Stimulated activated CD4-positive, alpha-beta T cell treated with anti-CD3 and anti-CD28 coated beads, TNF-alpha, amount 100 ng/mL, for 1 hour (primary cell): ENCODE measurements around the gene HNRNPR.
"Not testable (repeated sequence)": the region's sequence is repeated elsewhere in the genome, so short reads cannot be mapped to it uniquely, and the experiment has no call there.

Source experiments
- DNase-seq, 3 donors: peaks; one replicate each; pipeline ENCODE4 v3.0.0-alpha.2; 2020; ENCODE audit warnings: low read depth in 3 of 3, low spot score in 1 of 3

The HNRNPR gene

DNA sequence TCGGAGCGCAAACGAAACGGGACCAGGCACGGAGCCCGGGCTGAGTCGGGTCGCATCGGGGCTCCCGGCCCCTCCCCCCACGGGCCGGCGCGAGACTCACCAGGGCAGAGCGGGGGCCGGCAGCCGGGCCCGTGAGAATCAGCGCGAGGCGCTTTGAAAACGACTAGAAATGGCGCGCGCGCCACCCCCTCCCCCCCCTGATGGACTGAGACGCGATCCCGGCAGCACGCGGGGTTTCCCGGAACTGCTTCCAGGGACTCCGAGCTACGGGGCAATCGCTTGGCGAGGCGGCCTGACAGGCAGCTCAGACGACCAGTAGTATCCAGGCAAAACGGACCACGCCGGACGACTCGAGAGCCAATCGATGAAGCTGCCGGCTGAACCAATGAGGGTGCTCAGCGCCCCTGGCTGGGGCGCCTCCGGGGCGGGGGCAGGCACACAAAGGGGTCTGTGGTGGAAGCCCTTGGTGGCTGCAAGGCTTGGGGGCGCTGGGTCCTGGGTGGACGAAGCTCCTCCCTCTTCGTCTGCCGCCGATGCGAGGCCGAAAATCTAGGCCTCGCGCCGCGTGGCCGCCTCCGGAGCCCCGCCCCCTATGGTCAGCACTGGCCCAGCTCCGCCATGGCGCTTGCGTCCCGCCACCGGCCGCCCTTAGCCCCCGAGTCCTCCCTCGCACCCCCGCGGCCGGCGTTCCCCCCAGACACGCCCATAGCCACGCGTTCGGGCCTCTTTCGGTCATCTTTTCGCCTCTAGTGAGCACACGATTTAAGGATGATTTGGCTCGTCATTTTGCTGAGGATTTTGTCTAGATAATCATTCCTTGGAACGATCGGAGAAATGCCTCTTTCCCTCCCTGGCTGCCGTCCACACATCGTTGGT lies at the start of gene HNRNPR:
Gene HNRNPR, minus strand, starts transcription at position 174 of the 876 bp plus-strand sequence. CDS start 3,276 bp downstream, outside the sequence.
- DNase-seq: peak; percentile 97 to 98 (median 98)

DNA sequence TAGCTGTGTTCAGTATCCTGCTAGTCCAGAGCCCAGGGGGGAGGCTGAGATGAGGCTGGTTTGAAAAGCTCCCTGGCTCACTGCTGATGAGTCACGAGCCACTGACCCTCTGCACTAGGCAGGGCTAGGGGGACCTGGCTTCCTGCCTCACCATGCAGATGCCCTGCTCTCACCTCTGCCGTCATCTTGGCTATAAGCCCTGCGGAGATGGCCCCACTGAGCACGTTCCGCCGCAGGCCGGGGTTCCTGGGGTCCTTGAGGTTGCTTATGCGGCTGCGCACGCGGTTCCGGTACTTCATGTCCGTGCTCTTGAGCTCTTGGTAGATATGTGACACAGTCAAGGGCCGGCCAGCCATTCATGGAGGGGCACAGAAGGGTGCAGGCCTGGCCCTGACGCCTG lies 49.6 kb upstream of the HNRNPR start:
- DNase-seq: no peak

DNA sequence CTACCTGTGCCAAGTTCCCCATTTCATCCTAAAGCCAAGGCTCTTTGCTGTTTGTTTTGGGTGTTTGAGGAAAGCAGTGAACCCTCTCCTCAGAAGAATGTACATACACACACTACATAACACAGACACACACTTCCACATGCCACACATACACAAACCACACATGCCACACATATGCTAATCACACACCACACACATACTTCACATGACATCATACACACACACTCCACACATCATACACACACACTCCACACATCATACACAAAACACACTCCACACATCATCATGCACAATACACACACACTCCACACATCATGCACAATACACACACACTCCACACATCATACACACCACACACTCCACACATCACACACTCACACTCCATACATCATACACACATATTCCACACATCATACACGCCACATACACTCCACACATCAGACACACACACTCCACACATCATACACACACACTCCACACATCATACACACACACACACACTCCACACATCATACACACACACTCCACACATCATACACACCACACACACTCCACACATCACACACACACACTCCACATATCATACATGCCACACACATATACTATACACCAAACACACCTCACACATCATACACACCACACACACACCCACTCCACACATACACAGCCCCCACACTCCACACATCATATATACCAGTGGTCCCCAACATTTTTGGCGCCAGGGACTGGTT lies 48.2 kb upstream of the HNRNPR start:
- no peak for DNase-seq

DNA sequence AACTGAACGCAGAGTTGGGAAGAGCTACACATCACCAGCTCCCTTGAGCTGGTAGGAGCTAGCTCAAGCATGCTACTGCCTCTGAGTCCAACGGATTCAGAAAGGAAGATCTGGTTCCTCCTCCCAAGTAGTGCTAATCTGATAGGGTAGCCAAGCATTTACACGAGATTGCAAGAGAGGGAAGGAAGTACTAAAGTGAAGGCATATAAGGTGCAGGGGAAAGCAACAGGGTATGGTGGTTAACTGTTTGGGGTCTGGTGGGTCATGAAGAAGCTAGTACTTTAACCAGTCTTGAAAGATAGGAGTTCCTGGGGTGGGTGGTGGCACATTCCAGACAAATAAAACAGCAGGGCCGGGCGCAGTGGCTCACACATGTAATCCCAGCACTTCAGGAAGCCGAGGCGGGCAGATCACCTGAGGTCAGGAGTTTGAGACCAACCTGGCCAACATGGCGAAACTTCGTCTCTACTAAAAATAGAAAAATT lies 45.8 kb upstream of the HNRNPR start:
- DNase-seq: no peak

DNA sequence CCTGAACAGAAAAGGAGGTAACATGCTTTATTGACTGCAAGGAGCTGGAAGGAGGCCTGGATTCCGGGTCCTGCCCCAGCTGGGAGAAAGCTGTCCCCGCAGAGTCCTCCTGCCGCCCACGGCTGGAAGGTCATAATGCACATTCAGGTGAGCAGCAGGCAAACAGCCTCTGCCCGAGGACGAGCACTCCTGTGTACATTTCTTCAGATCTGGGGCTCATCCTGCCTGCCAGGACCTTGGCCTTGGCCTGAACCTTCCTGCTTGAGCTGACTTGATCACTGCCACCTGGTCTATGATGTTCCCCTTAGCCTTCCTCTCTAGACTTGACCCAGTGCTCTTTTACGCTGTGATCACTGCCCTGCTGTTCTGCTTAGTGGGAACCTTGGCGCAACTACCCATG lies 43.4 kb upstream of the HNRNPR start:
- DNase-seq: no peak

DNA sequence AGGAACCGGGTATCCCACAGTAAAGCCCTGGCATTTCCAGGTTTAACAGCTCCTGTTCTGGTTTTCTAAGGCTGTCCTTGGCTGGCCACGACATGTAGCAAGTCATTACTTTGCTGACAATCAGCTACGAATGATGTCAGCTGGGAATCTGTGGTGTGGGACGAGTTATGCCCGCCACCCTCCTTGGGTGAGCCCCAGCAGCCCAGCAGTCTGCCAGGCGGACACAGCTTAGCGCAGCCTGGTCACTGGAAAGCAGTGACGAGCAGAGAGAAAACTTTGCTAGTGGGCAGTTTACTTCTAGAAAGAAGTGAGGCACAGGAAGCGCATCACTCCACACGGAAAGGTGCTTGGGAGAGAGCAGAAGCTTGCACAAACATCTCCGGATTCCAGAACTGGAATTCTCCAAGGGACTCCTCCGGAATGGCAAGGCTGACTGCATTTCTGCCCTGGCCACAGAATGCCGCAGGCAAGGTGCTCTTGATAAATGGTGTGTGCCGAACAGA lies 41.1 kb upstream of the HNRNPR start:
- no peak for DNase-seq

DNA sequence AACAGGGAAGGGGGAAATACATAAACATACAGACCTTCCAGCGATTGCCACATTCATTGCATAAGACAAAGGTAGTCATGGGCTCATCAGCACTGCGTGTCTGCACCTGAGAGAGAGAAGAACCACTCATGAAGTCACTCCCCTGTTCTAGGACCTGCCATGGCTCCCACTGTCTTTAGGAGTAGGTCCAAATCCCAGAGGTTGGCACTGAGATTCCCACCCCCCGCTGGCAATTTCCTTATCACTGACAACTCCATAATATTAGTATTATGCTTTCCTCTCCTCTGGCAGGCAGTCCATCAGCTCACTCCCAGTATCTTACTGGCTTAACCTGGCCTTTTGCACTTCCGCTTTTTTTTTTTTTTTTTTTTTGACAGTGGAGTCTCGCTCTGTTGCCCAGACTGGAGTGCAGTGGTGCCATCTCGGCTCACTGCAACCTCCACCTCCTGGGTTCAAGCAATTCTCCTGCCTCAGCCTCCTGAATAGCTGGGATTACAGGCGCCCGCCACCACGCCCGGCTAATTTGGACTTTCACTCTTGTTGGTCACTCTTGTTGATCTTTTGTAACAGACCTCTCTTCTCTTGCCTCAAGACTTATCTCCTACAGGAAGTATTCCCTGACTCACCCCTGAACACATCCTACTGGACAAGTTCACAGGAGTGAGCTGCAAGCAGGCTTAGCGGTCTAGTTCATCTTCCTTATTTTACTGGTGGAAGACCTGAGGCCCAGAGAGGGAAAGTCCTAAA lies 40.4 kb upstream of the HNRNPR start:
- no peak for DNase-seq

DNA sequence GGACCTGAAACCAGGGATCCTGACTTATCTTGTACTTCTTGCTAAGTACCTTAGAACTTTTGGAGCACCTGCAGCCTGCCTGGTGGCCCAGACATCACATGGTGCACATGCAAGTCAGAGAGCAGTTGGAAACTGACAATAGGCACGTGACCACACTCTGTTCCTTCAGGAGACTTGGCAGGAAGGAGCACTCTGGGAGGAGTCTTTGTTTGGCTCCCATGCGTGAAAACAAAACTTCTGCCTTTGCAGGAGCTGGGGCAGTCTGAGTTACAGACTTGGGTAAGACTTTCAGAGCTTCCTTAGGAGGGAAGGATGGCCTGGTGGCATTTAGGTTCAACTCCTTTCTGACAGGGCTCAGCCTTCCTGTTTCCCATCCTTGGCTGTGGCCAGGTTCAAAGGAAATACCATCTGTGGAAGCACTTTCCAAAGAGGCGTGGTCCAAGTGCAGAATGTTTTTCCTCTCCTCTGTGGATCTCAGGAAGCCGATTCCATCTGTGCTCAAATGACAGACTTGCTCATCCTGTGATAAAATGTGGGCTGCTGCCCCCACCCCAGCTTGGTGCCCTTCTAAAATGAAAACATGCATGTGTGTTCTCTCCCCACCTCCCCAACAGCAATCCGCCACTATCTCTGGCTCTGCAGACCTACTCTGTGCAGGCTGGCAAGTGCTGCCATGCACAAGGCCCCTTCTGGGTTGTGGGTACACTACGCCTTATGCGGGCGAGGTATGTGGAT lies 39.7 kb upstream of the HNRNPR start:
- DNase-seq: no peak

DNA sequence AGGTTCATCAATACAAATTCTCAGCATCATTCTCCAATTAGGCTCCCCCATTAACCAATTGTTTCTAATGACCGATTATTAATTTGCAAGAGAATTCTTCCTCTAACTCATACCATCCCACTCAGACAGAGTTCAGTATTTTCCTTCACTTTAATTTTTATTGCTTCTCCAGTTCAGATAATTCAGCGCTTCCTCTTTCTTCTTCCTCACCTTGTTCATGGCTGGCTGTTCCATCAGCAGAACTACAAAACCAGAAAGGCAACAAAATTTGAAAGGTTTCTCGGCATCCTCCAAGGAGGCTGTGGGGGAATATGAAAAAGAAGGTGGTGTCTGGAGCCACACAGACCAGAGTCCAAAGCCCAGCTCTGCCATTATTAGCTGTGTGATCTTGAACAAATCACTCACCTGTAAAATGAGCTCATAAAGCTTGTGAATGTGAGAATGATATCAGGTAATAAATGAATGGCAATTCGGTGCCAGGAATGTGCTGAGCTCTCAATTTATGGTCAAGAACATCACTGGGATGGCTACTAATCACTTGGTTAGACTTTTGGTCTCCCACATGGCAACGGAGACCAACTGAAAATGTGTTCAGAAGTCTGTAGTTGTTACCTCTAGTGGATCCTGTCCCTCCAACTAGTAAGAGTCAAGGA lies 37.3 kb upstream of the HNRNPR start:
- DNase-seq: no peak

DNA sequence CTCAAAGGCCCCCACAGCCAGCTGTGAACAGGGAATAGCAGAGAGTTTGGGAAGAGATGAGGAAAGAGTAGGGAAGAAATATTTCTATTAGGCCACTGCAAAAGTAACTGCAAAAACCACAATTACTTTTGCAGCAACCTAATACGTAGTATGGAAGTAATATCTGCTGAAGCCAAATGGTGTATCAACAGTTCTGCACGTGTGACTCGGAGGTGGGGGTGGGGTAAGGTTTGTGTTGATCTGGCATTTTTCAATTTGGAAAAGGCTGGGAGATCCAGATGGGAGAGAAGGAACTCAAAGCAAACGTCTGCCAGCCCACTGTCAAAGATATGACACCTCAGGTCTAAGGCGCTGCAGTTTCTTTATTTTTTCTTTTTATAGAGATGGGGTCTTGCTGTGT lies 36.6 kb upstream of the HNRNPR start:
- DNase-seq: no peak

DNA sequence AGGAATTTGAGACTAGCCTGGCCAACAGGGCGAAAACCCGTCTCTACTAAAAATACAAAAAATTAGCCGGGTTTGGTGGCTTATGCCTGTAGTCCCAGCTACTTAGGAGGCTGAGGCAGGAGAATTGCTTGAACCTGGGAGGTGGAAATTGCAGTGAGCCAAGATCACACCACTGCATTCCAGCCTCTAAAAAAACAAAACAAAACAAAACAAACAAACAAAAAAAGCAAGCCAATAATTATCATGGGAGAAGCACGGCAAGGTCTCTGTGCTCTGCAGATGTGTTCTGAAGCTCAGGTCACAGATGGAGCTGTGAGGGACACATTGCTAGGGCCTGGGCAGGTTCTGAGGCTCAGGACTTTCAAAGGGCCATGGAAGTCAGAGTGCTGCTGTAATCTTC lies 36.2 kb upstream of the HNRNPR start:
- DNase-seq: not testable (repeated sequence)

DNA sequence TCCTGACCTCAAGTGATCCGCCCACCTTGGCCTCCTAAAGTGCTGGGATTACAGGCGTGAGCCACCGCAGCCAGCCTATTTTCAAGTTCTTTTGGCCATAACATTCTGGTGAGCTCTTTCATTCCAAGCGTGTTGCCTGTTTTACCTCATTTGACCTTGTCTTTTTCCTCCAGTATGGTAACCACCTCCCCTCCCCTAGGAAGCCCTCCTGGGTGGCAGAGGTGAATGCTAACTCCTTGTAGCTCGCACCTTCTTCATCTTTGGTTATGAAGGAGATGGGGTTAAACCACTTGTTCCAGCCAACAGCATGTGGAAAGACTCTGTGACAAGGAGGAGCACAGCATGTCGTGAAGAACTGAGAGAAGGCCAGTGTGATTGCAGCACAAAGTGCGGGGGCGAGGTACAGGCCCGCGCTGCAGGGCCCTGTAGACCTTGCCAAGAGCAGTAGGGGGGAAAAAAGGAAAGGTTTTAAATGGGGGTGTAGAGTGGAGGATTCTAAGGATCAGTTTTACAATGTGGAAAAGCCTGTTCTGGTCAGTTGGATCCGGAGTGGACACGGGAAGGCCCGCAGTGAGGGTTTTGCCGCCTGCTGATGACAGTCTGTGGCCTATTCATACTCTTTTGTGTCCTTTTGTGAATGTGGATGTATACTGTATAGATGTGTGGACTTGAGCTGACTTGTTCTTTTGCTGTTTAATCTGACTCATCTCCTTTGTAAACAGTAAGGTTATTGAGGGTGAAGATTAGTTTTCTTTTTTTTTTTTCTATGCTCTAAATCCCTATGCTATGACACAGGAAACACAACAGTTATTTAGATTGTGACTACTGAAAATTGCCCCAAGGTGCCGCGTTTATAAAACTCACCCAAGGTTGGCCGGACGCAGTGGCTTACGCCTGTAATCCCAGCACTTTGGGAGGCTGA lies 33.1 kb upstream of the HNRNPR start:
- DNase-seq: no peak

DNA sequence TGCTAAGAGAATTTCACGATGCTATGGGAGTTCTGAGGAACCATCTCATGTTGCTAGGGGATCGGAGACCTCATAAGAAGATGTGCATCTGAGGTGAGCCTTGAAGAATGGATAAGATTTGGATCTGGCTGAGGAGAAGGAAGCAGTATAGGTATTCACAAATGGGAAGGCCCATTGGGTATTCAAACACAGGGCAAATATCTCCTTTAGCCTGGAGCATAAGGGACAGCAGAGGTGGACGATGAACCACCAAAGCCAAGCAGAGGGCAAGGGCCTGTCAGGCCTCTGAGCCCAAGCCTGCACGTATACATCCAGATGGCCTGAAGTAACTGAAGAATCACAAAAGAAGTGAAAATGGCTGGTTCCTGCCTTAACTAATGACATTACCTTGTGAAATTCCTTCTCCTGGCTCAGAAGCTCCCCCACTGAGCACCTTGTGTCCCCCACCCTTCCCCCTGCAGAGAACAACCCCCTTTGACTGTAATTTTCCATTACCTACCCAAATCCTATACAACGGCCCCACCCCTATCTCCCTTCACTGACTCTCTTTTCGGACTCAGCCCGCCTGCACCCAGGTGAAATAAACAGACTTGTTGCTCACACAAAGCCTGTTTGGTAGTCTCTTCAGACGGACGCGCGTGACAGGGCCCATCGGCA lies 30.1 kb upstream of the HNRNPR start:
- DNase-seq: not testable (repeated sequence)

DNA sequence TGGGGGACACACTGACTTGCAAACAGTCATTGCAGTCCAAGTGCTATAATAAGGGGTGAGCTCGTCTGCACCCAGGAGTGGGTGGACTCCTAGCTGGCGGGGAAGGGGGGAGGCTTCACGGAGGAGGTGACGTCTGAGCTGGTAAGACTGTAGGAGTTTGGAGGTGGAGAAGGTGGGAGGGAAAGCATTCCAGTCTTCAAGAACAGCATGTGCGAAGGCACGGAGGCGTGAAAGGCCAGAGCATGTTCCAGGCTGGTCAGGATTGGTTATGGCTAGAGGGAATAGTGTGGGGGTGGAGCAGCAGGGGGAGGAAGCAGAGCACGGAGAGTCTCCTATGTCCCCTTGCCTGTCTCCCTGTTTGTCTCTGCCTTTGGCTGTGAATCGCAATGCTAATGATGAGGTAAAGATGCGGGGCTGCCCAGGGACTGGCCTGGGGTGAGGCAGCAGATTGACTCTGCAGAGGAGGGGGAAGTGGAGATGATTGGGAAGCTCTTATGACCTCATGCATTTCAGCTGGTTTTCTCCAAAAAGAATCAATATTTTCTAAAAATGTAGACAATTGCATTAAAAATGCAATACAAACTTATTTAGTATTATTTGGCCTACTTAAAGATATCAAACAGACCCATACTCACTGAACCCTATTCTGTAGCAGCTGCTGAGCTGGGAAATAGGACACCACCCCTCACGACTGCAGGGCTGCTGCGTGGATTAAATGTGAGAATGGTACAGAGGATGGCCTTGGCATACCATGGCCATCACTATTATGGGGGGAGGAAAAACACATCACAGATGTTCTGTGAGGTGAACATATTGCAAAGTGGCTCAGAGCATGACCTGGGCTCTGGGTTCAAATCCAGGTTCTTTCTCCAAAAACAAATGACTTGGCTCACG lies 28.1 kb upstream of the HNRNPR start:
- no peak for DNase-seq

DNA sequence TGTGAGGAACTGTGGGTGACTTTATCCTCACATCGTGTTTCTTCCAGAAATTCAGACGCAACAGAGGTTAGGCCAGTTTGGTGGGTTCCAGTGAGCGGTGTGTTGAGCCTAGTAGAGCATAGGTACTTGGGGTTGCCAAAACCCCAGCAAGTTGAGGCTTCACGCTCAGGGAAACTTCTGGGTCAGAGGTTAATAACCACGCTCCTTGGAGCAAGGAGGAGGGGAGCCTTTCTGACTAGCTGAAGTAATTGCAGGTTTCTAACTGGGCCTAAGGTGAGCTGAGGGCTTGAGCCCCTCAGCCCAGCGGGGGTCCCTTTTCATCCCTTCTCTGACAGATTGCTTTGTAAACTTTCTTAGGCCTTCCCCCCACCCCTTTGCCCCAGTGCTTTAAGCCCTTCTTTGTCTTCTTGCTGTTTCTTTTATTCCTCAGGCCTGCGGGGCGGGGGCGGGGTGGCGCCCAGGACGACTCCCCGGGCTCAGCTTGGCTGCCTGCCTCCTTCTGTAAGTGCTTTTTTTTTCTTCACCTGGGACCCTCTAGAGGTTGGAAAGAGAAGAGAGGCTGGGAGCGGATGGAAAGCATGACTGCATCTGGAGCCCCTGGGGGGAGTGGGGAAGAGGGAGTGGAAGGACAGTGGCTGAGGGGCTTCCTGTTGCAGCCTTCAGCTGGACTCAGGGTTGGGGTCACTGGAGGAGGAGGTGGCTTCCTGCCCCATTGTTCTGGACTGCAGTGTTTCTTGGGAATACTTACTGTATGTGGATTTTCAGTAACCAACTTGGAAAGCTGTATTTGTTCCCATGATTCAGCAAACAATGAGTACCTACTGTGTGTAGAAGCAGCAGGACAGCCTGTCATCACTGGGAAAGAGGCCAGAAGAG lies 26.9 kb upstream of the HNRNPR start:
- DNase-seq: no peak

DNA sequence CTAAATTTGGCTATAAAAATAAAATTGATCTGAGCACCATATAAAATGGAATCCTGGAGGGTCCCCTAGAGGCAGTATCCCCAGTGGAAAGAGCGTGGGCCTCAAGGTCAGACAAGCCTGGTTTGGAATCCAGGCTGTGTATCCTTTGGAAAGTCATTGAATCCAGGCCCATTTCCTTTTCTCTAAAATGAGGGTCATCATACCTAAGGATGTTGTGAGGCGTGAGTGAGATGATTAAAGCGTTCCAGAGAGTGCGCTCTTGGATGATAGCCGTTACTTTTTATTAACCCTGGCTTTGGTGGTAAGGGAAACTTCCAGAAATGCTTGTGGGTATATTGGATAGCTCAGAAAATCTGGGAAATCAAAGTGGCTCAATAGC lies 26.2 kb upstream of the HNRNPR start:
- no peak for DNase-seq
